Activated CD8-positive, alpha-beta T cell treated with anti-CD3 and anti-CD28 coated beads for 36 hours (primary cell): ENCODE measurements around the gene NPHP4. TPM values are rescaled to one million over a fixed set of nuclear protein-coding genes. Genes with fewer than 3 reads are reported as not detected.
A peak's percentile ranks its signal among the peaks of the same experiment; 100 is the strongest.

ENCODE experiments used
- ATAC-seq: fragments of 200-7000 bp; cut with Tn5 transposase; one replicate; pipeline ENCODE4 v1.10.0; 2021; ENCODE audit warnings: mild to moderate bottlenecking, moderate library complexity
- CTCF ChIA-PET: fragments of 350-600 bp; sonication (Branson Sonifier 250); formaldehyde crosslinking; loops from one replicate; lab custom pipeline; 2021; ENCODE audit warnings: antibody characterized with exemption; lab: Charles Lee
- POLR2A ChIA-PET: fragments of 350-600 bp; sonication (Branson Sonifier 250); formaldehyde crosslinking; loops from one replicate; lab custom pipeline; 2021; ENCODE audit warnings: antibody characterized with exemption; lab: Charles Lee
- DNase-seq: peaks from one replicate; pipeline ENCODE4 v3.0.0-alpha.2; 2020
- H3K27ac Mint-ChIP-seq: one replicate; pipeline ENCODE4 v1.8.0; 2021; ENCODE audit warnings: mild to moderate bottlenecking, mixed read lengths
- H3K27me3 Mint-ChIP-seq: one replicate; pipeline ENCODE4 v1.8.0; 2021; ENCODE audit warnings: mixed read lengths
- H3K36me3 Mint-ChIP-seq: one replicate; pipeline ENCODE4 v1.8.0; 2021; ENCODE audit warnings: low read depth, mixed read lengths
- H3K4me1 Mint-ChIP-seq: one replicate; pipeline ENCODE4 v1.8.0; 2021; ENCODE audit warnings: low read depth, mixed read lengths
- H3K4me3 Mint-ChIP-seq: one replicate; pipeline ENCODE4 v1.8.0; 2021; ENCODE audit warnings: mild to moderate bottlenecking, moderate library complexity, mixed read lengths
- H3K9me3 Mint-ChIP-seq: one replicate; pipeline ENCODE4 v1.8.0; 2021; ENCODE audit warnings: mixed read lengths
- intact Hi-C: fragments of 100-400 bp; cut with micrococcal nuclease; formaldehyde crosslinking; loops from one replicate; pipeline ENCODE4 v1.10.0; 2022
- total RNA-seq, 2 experiments: library from RNA; stranded (reverse); gene quantifications; one replicate each; pipeline ENCODE4 v1.2.3, GENCODE V29; 2021
- TF ChIP-seq, protein P1 (sequence below): fragments of 200-600 bp; IDR thresholded peaks from one replicate; pipeline ENCODE4 v1.8.0; 2022; ENCODE audit warnings: antibody characterized with exemption, mild to moderate bottlenecking

NPHP4 gene
- total RNA-seq, 2 experiments from 2014 or later = 16.5 to 16.8 TPM

DNA sequence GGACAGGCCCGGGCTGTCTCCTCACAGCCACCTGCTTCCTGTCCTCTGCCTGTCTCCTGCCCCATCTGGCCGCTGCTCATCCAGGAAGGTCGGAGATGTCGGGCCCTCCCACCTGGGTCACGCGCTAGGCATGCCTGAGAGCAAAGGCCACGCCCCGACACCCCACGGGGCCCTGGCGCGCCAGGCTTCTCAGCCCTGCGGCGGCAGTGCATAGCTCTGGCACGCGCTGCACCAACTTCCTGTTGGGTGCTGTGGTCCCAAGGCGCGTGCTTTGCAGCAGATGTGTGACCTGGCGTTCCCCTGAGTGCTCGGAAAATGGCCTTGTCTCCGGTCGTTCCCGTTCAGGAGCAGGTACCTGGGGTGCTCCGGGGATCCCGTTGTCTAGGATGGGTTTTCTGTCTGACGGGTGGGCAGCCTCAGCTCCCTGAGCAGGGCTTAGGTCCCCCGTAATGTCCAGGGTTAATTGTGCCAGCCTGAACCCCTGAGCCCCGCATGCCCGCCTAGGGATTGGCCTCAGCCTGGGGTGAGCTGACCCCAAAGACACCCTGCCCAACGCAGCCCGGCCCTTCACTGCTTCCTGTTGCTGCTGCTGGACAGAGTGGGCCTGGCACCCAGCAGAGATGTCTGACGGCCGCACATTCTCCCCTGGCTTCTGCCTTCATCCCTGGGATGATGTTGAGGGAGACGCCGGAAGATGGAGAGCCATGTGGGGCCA, 34.0 kb upstream of the NPHP4 start:
- DNase-seq = peak; percentile 98
- intact Hi-C loops = loop anchor here (5.0 kb wide), 1 partner anchor 34 kb away; the partner anchor contains the start of gene NPHP4
- TF ChIP-seq, protein P1, sequence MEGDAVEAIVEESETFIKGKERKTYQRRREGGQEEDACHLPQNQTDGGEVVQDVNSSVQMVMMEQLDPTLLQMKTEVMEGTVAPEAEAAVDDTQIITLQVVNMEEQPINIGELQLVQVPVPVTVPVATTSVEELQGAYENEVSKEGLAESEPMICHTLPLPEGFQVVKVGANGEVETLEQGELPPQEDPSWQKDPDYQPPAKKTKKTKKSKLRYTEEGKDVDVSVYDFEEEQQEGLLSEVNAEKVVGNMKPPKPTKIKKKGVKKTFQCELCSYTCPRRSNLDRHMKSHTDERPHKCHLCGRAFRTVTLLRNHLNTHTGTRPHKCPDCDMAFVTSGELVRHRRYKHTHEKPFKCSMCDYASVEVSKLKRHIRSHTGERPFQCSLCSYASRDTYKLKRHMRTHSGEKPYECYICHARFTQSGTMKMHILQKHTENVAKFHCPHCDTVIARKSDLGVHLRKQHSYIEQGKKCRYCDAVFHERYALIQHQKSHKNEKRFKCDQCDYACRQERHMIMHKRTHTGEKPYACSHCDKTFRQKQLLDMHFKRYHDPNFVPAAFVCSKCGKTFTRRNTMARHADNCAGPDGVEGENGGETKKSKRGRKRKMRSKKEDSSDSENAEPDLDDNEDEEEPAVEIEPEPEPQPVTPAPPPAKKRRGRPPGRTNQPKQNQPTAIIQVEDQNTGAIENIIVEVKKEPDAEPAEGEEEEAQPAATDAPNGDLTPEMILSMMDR = no peak
- peak overlapping the region; percentile 97 for H3K4me3 Mint-ChIP-seq
- POLR2A ChIA-PET = interaction anchor here (0.7 to 5.9 kb wide), 14 partner anchors 9 to 159 kb away, joined by 3 to 55 read pairs (median 4); partner anchors contain the start of genes KCNAB2 and NPHP4
- ATAC-seq = peak; percentile 75
- peaks cover 3% of the 10 kb centered on the region for H3K9me3 Mint-ChIP-seq
- H3K4me1 Mint-ChIP-seq = peaks cover 45% of the 10 kb centered on the region
- H3K27ac Mint-ChIP-seq = peak overlapping the region; percentile 98
- CTCF ChIA-PET = interaction anchor here (1.4 to 2.8 kb wide), 2 partner anchors 8 to 33 kb away, joined by 5 to 12 read pairs; no protein-coding TSS in a partner anchor
- H3K27me3 Mint-ChIP-seq = no peaks in the 10 kb centered on the region
- peaks cover 48% of the 10 kb centered on the region for H3K36me3 Mint-ChIP-seq

DNA sequence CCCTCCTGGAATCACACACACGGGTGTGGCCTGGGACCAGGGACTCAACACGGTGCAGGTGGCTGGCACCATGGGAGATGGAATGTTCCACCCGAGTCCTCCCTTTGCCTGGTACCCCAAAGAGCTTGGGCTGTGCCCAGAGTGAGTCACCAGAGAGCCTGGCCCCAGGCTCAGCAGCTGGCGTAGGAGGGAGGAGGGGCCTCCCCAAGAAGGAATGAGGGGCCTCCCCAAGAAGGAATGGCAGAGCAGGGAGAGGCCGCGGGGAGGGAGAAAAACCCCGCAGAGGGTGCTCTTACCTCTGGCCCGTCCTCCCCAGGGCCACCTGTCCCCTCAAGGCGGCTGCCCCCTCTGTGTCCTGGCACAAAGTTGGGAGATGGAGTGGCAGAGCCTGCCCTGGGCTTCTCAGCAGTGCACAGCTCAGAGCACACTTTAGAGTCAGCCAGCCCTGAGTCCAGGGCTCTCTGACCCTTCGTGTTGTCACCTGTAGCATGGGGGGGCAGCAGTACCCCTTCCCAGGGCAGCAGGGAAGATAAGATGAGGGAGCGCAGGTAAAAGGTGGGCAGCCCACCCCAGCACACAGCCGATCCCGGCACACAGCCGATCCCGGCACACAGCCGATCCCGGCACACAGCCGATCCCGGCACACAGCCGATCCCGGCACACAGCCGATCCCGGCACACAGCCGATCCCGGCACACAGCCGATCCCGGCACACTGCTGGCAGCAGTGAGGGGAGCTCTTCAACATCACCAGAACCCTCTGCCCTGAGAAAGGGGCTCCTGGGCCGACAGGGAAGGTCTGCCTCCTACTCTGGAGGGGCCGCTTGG, 33.3 kb upstream of the NPHP4 start:
- ATAC-seq = no peak
- intact Hi-C loops = loop anchor here (5.0 kb wide), 1 partner anchor 33 kb away; the partner anchor contains the start of gene NPHP4
- POLR2A ChIA-PET = interaction anchor here (0.6 to 5.9 kb wide), 13 partner anchors 8 to 159 kb away, joined by 3 to 55 read pairs (median 3); partner anchors contain the start of gene NPHP4

GRCh38 chr1:6024376-6024775, 32.2 kb upstream of the NPHP4 start:
- Mint-ChIP-seq H3K36me3 (peaks cover 29% of the 10 kb centered on the region), H3K9me3 (peaks cover 3% of the 10 kb centered on the region), H3K27ac (no peak overlapping the region), H3K27me3 (no peaks in the 10 kb centered on the region), H3K4me3 (peak overlapping the region; percentile 97), H3K4me1 (peaks cover 26% of the 10 kb centered on the region)
- no peak for ATAC-seq
- TF ChIP-seq, protein P1 = no peak
- no peak for DNase-seq
- intact Hi-C loops = no loop called here
- ChIA-PET POLR2A (interaction anchor here (5.9 kb wide), 1 partner anchor 30 kb away, joined by 55 read pairs; the partner anchor contains the start of gene NPHP4), CTCF (interaction anchor here (2.8 kb wide), 1 partner anchor 10 kb away, joined by 12 read pairs; no protein-coding TSS in a partner anchor)

More for the DNA sequence above, 33.3 kb upstream of the NPHP4 start:
- Mint-ChIP-seq H3K27me3 (no peaks in the 10 kb centered on the region), H3K27ac (peak overlapping the region; percentile 98), H3K4me3 (peak overlapping the region; percentile 97), H3K4me1 (peaks cover 37% of the 10 kb centered on the region), H3K36me3 (peaks cover 40% of the 10 kb centered on the region), H3K9me3 (peaks cover 3% of the 10 kb centered on the region)
- CTCF ChIA-PET = interaction anchor here (1.4 to 2.8 kb wide), 2 partner anchors 8 to 32 kb away, joined by 5 to 12 read pairs; no protein-coding TSS in a partner anchor
- TF ChIP-seq, protein P1 = no peak
- peak; percentile 35 for DNase-seq

DNA sequence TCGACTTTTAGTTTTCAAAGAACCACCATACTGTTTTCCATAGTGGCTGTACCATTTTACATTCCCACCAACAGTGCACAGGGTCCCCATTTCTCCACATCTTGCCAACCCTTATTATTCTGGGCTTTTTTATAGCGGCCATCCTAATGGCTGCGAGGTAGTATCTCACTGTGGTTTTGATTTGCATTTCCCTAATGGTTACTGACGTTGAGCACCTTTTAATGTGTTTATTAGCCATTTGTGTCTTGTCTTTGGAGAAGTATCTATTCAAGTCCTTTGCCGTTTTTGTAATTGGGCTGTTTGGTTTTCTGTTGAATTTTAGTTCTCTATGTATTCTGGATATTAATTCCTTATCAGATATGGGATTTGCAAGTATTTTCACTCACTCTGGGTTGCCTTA, 31.1 kb upstream of the NPHP4 start:
- DNase-seq (no peak), ATAC-seq (no peak)
- no peak overlapping the region for H3K4me3 Mint-ChIP-seq
- H3K9me3 Mint-ChIP-seq = peaks cover 3% of the 10 kb centered on the region
- POLR2A ChIA-PET = no interaction called here
- peaks cover 17% of the 10 kb centered on the region for H3K4me1 Mint-ChIP-seq
- peaks cover 20% of the 10 kb centered on the region for H3K36me3 Mint-ChIP-seq
- H3K27me3 Mint-ChIP-seq = no peaks in the 10 kb centered on the region
- CTCF ChIA-PET = no interaction called here
- TF ChIP-seq, protein P1 = no peak
- H3K27ac Mint-ChIP-seq = no peak overlapping the region
- intact Hi-C loops = no loop called here
